CD4-positive, alpha-beta T cell treated with Interleukin-4 for 4 hours (primary cell): Measurements from ENCODE around the gene RBM45.
"Not testable (repeated sequence)": the region's sequence is repeated elsewhere in the genome, so short reads cannot be mapped to it uniquely, and the experiment has no call there.

Experiments used
- DNase-seq: peaks from one replicate; pipeline ENCODE4 v3.0.0-alpha.2; 2020

RBM45 gene

GRCh38 chr2:178109813-178110212 lies 2.4 kb upstream of the RBM45 start:
- DNase-seq, result peak; percentile 57

GRCh38 chr2:178110681-178111080 lies 1.6 kb upstream of the RBM45 start:
- no peak for DNase-seq

GRCh38 chr2:178111743-178112142 lies 494 bp upstream of the RBM45 start:
- no peak for DNase-seq

GRCh38 chr2:178114462-178114861 lies 2.2 kb downstream of the RBM45 start:
- no peak for DNase-seq

GRCh38 chr2:178115271-178115670 lies 3.0 kb downstream of the RBM45 start:
- no peak for DNase-seq

GRCh38 chr2:178117725-178118124 lies 5.5 kb downstream of the RBM45 start:
- DNase-seq, result no peak

- DNase-seq, result no peak
Observed at GRCh38 chr2:178119179-178119922, 7.1 kb downstream of the RBM45 start.

- no peak for DNase-seq
Observed at GRCh38 chr2:178123163-178123562, 10.9 kb downstream of the RBM45 start.

- no peak for DNase-seq
Observed at GRCh38 chr2:178125125-178125524, 12.9 kb downstream of the RBM45 start.

GRCh38 chr2:178125862-178126261 lies 13.6 kb downstream of the RBM45 start:
- no peak for DNase-seq

- no peak for DNase-seq
Observed at GRCh38 chr2:178128836-178129630, 16.8 kb downstream of the RBM45 start.

- no peak for DNase-seq
Observed at GRCh38 chr2:178136321-178137025, 24.2 kb downstream of the RBM45 start.

GRCh38 chr2:178142274-178143065 lies 30.2 kb downstream of the RBM45 start:
- DNase-seq, result no peak

GRCh38 chr2:178143481-178143880 lies 31.2 kb downstream of the RBM45 start:
- DNase-seq, result no peak

- DNase-seq, result no peak
Observed at GRCh38 chr2:178152033-178152432, 39.8 kb downstream of the RBM45 start.

GRCh38 chr2:178152542-178152941 lies 40.3 kb downstream of the RBM45 start:
- DNase-seq, result no peak

- no peak for DNase-seq
Observed at GRCh38 chr2:178152977-178153376, 40.7 kb downstream of the RBM45 start.

GRCh38 chr2:178153878-178154277 lies 41.6 kb downstream of the RBM45 start:
- not testable (repeated sequence) for DNase-seq

- no peak for DNase-seq
Observed at GRCh38 chr2:178155524-178155923, 43.3 kb downstream of the RBM45 start.

GRCh38 chr2:178157574-178157973 lies 45.3 kb downstream of the RBM45 start:
- no peak for DNase-seq

GRCh38 chr2:178159966-178160365 lies 47.7 kb downstream of the RBM45 start:
- no peak for DNase-seq

- no peak for DNase-seq
Observed at GRCh38 chr2:178160601-178161000, 48.4 kb downstream of the RBM45 start.

GRCh38 chr2:178163395-178163794 lies 51.2 kb downstream of the RBM45 start:
- no peak for DNase-seq
